ENCODE measurements around the gene MBD6.
"Not testable (repeated sequence)": the region's sequence is repeated elsewhere in the genome, so short reads cannot be mapped to it uniquely, and the experiment has no call there.

The MBD6 gene

GRCh38 chr12:57515408-57515933 lies 7.2 kb upstream of the MBD6 start:
- DNase-seq (ENCODE audit: insufficient read length, low spot score): no peak
- no peak for FAIRE-seq
- TF ChIP-seq POLR2A (IDR thresholded peaks at IDR 0.05; ENCODE audit: low read depth, low read length): no peak

- no peak for FAIRE-seq
- TF ChIP-seq POLR2A (IDR thresholded peaks at IDR 0.05; ENCODE audit: low read depth, low read length): no peak
- no peak for DNase-seq (ENCODE audit: insufficient read length, low spot score)
These were observed 6.6 kb upstream of the MBD6 start for GRCh38 chr12:57515934-57516541.

GRCh38 chr12:57516617-57517153 lies 5.9 kb upstream of the MBD6 start:
- no peak for TF ChIP-seq POLR2A (IDR thresholded peaks at IDR 0.05; ENCODE audit: low read depth, low read length)
- no peak for FAIRE-seq
- no peak for DNase-seq (ENCODE audit: insufficient read length, low spot score)

- no peak for TF ChIP-seq POLR2A (IDR thresholded peaks at IDR 0.05; ENCODE audit: low read depth, low read length)
- DNase-seq (ENCODE audit: insufficient read length, low spot score): no peak
- no peak for FAIRE-seq
These were observed 5.4 kb upstream of the MBD6 start for GRCh38 chr12:57517187-57517586.

GRCh38 chr12:57517718-57518117 lies 4.9 kb upstream of the MBD6 start:
- not testable (repeated sequence) for FAIRE-seq; DNase-seq (ENCODE audit: insufficient read length, low spot score)

- no peak for FAIRE-seq
- DNase-seq (ENCODE audit: insufficient read length, low spot score): no peak
- TF ChIP-seq POLR2A (IDR thresholded peaks at IDR 0.05; ENCODE audit: low read depth, low read length): no peak
These were observed 4.3 kb upstream of the MBD6 start for GRCh38 chr12:57518176-57518919.

- FAIRE-seq (no peak), DNase-seq (ENCODE audit: insufficient read length, low spot score) (no peak)
- TF ChIP-seq POLR2A (IDR thresholded peaks at IDR 0.05; ENCODE audit: low read depth, low read length): no peak
These were observed 3.5 kb upstream of the MBD6 start for GRCh38 chr12:57518920-57519795.

- FAIRE-seq (no peak), DNase-seq (ENCODE audit: insufficient read length, low spot score) (no peak)
- no peak for TF ChIP-seq POLR2A (IDR thresholded peaks at IDR 0.05; ENCODE audit: low read depth, low read length)
These were observed 2.9 kb upstream of the MBD6 start for GRCh38 chr12:57519796-57520052.

- FAIRE-seq (no peak), DNase-seq (ENCODE audit: insufficient read length, low spot score) (peak; percentile 81)
- peak; percentile 97 for TF ChIP-seq POLR2A (IDR thresholded peaks at IDR 0.05; ENCODE audit: low read depth, low read length)
These were observed 2.4 kb upstream of the MBD6 start, which contains the start of gene DDIT3 for GRCh38 chr12:57520053-57520818. Gene DDIT3, minus strand, starts transcription at chr12:57520514. Its CDS starts 3,108 bp downstream, at chr12:57517406.

GRCh38 chr12:57521525-57522010 lies 1.1 kb upstream of the MBD6 start:
- FAIRE-seq (no peak), DNase-seq (ENCODE audit: insufficient read length, low spot score) (no peak)
- TF ChIP-seq POLR2A (IDR thresholded peaks at IDR 0.05; ENCODE audit: low read depth, low read length): no peak

- FAIRE-seq (no peak), DNase-seq (ENCODE audit: insufficient read length, low spot score) (no peak)
- TF ChIP-seq POLR2A (IDR thresholded peaks at IDR 0.05; ENCODE audit: low read depth, low read length): no peak; the same call in 1 of the 2 replicates
These were observed 472 bp downstream of the MBD6 start for GRCh38 chr12:57522887-57523705.
